K562 (cell line): Measurements from ENCODE around the gene POU2F1. TPM values are rescaled to one million over a fixed set of nuclear protein-coding genes. Genes with fewer than 3 reads are reported as not detected.

Experiments
- ATAC-seq: fragments of 200-7000 bp; cut with Tn5 transposase; 3 replicates; pipeline ENCODE4 v1.9.1; 2020; ENCODE audit warnings: moderate library complexity
- BruUV-seq: library from RNA; stranded (reverse); fragments of 400-500 nt; replicated peaks from 2 replicates; lab custom pipeline; 2021; lab: Mats Ljungman, UMichigan
- CTCF ChIA-PET: fragments of 300-600 bp; formaldehyde crosslinking; extraction: SDS; loops from one replicate; lab custom pipeline; 2021; ENCODE audit warnings: low intra/inter-chr PET ratio; lab: Yijun Ruan, JAX
- POLR2A ChIA-PET: fragments of 300-600, 350-650 bp; sonication (Branson Sonifier 250); formaldehyde crosslinking; extraction: SDS; loops from one replicate; lab custom pipeline; 2021; ENCODE audit warnings: antibody characterized with exemption, inconsistent platforms; lab: Yijun Ruan, JAX
- DNase-seq, 4 experiments: peaks; one replicate each; pipeline versions ENCODE4 v3.0.0 to v3.0.0-alpha.2; 2011 to 2018; ENCODE audit warnings: low spot score in 3 of 4, mixed read lengths in 3 of 4; ENCODE audit errors: extremely low read depth in 1 of 4
- FAIRE-seq: peaks from 2 replicates; lab custom pipeline; 2011; peaks lifted over from hg19 to GRCh38; lab: Jason Lieb, UNC
- H2AFZ ChIP-seq: 2 replicates; pipeline ENCODE4 v1.6.0; 2011; ENCODE audit warnings: low read depth, low read length, control low read depth, inconsistent platforms
- H3K27ac ChIP-seq: fragments of 200-600 bp; 3 replicates; pipeline ENCODE4 v1.8.0; 2011; ENCODE audit warnings: low read depth, mild to moderate bottlenecking, control low read depth, inconsistent platforms, low read length, moderate library complexity, mixed read lengths; ENCODE audit errors: extremely low read depth
- H3K27me3 ChIP-seq, 2 experiments: fragments of 300-600 bp in 1 of 2; 2 replicates in 1 of 2; 3 replicates in 1 of 2; pipeline versions ENCODE4 v1.6.0 to v1.8.0; 2011; ENCODE audit warnings: inconsistent platforms in 2 of 2, low read length in 2 of 2, mild to moderate bottlenecking in 1 of 2, mixed read lengths in 1 of 2, moderate library complexity in 1 of 2; ENCODE audit not compliant: control insufficient read depth in 2 of 2, insufficient read depth in 2 of 2
- H3K36me3 ChIP-seq: fragments of 300-600 bp; 3 replicates; pipeline ENCODE4 v1.8.0; 2011; ENCODE audit warnings: mild to moderate bottlenecking, low read length, inconsistent platforms; ENCODE audit not compliant: control insufficient read depth, insufficient read depth
- H3K4me1 ChIP-seq, 2 experiments: fragments of 200-600 bp in 1 of 2; replicated peaks in 1 of 2; 2 replicates in 1 of 2; 3 replicates in 1 of 2; pipeline versions ENCODE4 v1.5.1 to v1.8.0; 2011; ENCODE audit warnings: inconsistent platforms in 2 of 2, low read length in 2 of 2, mild to moderate bottlenecking in 1 of 2, mixed read lengths in 1 of 2, moderate library complexity in 1 of 2; ENCODE audit not compliant: control insufficient read depth in 2 of 2, insufficient read depth in 2 of 2
- H3K4me2 ChIP-seq: 2 replicates; pipeline ENCODE4 v1.6.1; 2011; ENCODE audit warnings: low read length, control low read depth, inconsistent platforms, mixed read lengths; ENCODE audit not compliant: insufficient read depth
- H3K4me3 ChIP-seq: fragments of 200-600 bp; sonication (generic), shearing (Covaris generic); 2 replicates; pipeline ENCODE4 v1.5.1; 2016; ENCODE audit warnings: control low read depth, inconsistent platforms
- H3K79me2 ChIP-seq: fragments of 200-600 bp; 3 replicates; pipeline ENCODE4 v1.8.0; 2011; ENCODE audit warnings: low read length, inconsistent platforms; ENCODE audit not compliant: control insufficient read depth, insufficient read depth
- H3K9ac ChIP-seq, 2 experiments: 2 replicates each; pipeline versions ENCODE4 v1.6.0 to v1.6.1; 2011; ENCODE audit warnings: low read depth in 2 of 2, low read length in 2 of 2, control low read depth in 1 of 2, inconsistent platforms in 1 of 2, mild to moderate bottlenecking in 1 of 2, mixed read lengths in 1 of 2; ENCODE audit not compliant: insufficient read depth in 1 of 2
- H3K9me1 ChIP-seq: one replicate; pipeline ENCODE4 v1.6.0; 2011; ENCODE audit warnings: inconsistent platforms, mild to moderate bottlenecking, low read length, moderate library complexity; ENCODE audit not compliant: control insufficient read depth, insufficient read depth
- H3K9me3 ChIP-seq: replicated peaks from 2 replicates; pipeline ENCODE4 v1.5.1; 2011; ENCODE audit warnings: low read depth, low read length, inconsistent platforms; ENCODE audit not compliant: control insufficient read depth, insufficient read depth
- H4K20me1 ChIP-seq: replicated peaks from 2 replicates; pipeline ENCODE4 v1.6.1; 2011; ENCODE audit warnings: low read length, inconsistent platforms, mixed read lengths; ENCODE audit not compliant: control insufficient read depth, insufficient read depth
- CBFA2T3 ChIP-seq: fragments of 450-650 bp; IDR thresholded peaks from 2 replicates; pipeline ENCODE4 v1.6.1; 2017
- CBX3 ChIP-seq, 2 experiments: IDR thresholded peaks; 1 replicate in 1 of 2; 2 replicates in 1 of 2; pipeline ENCODE4 v1.6.1; 2012; ENCODE audit warnings: inconsistent platforms in 2 of 2, low read length in 2 of 2, borderline replicate concordance in 1 of 2, control low read depth in 1 of 2
- EP400 ChIP-seq: fragments of 450-650 bp; IDR thresholded peaks from 2 replicates; pipeline ENCODE4 v1.6.1; 2017; ENCODE audit warnings: antibody characterized with exemption, mild to moderate bottlenecking, moderate library complexity
- FOSL1 ChIP-seq: fragments of 200-800 bp; sonication (Bioruptor generic); conservative IDR thresholded peaks from 2 replicates; pipeline ENCODE4 v1.6.1; 2016; ENCODE audit warnings: missing genetic modification characterization, missing compliant biosample characterization
- JUN ChIP-seq, 2 experiments: sonication (generic) in 1 of 2; formaldehyde crosslinking in 1 of 2; IDR thresholded peaks; 2 replicates each; pipeline versions ENCODE4 v1.6.1 to v1.8.0; 2012 to 2022; ENCODE audit warnings: borderline replicate concordance in 2 of 2, mild to moderate bottlenecking in 2 of 2, improper control_type of control experiment in 1 of 2, low read depth in 1 of 2, low read length in 1 of 2, missing genetic modification reagents in 1 of 2
- LCOR ChIP-seq: sonication (generic); formaldehyde crosslinking; IDR thresholded peaks from 2 replicates; pipeline ENCODE4 v1.8.0; 2022; ENCODE audit warnings: mild to moderate bottlenecking, missing genetic modification reagents
- MEIS2 ChIP-seq: fragments of 450-650 bp; IDR thresholded peaks from 2 replicates; pipeline ENCODE4 v1.6.1; 2014; ENCODE audit warnings: mild to moderate bottlenecking; ENCODE audit not compliant: partially characterized antibody
- MTA1 ChIP-seq: fragments of 450-650 bp; IDR thresholded peaks from 2 replicates; pipeline ENCODE4 v1.6.1; 2017; ENCODE audit warnings: borderline replicate concordance
- NCOA2 ChIP-seq, 2 experiments: fragments of 450-650 bp; IDR thresholded peaks; 2 replicates each; pipeline ENCODE4 v1.6.1; 2018; ENCODE audit warnings: mild to moderate bottlenecking in 2 of 2, moderate library complexity in 1 of 2; ENCODE audit not compliant: partially characterized antibody in 2 of 2
- NCOR1 ChIP-seq: fragments of 450-650 bp; IDR thresholded peaks from 2 replicates; pipeline ENCODE4 v1.6.1; 2016; ENCODE audit warnings: mild to moderate bottlenecking, moderate library complexity
- PBX2 ChIP-seq, 2 experiments: IDR thresholded peaks in 1 of 2; conservative IDR thresholded peaks in 1 of 2; 2 replicates each; pipeline ENCODE4 v1.6.1; 2016; ENCODE audit warnings: low read depth in 2 of 2, mild to moderate bottlenecking in 1 of 2, missing compliant biosample characterization in 1 of 2, missing genetic modification characterization in 1 of 2, moderate library complexity in 1 of 2
- PHF8 ChIP-seq: fragments of 200-600 bp; sonication (generic); IDR thresholded peaks from 2 replicates; pipeline ENCODE4 v1.6.1; 2012; ENCODE audit warnings: mixed run types, mild to moderate bottlenecking, inconsistent platforms, low read length, moderate library complexity, borderline replicate concordance
- PKNOX1 ChIP-seq: fragments of 450-650 bp; IDR thresholded peaks from 2 replicates; pipeline ENCODE4 v1.6.1; 2016
- SMC3 ChIP-seq: conservative IDR thresholded peaks from 2 replicates; pipeline ENCODE4 v1.6.1; 2011; ENCODE audit warnings: low read depth, low read length, improper control_type of control experiment; ENCODE audit not compliant: insufficient read depth
- YY1 ChIP-seq, 3 experiments: IDR thresholded peaks; 2 replicates each; pipeline ENCODE4 v1.6.1; 2011; ENCODE audit warnings: low read length in 2 of 3, mild to moderate bottlenecking in 2 of 3, moderate library complexity in 2 of 3, borderline replicate concordance in 1 of 3, control low read depth in 1 of 3, low read depth in 1 of 3; ENCODE audit not compliant: insufficient read depth in 3 of 3, insufficient replicate concordance in 2 of 3, control insufficient read depth in 1 of 3, insufficient read length in 1 of 3; ENCODE audit errors: extremely low read depth in 1 of 3
- ZNF431 ChIP-seq: sonication (generic); formaldehyde crosslinking; IDR thresholded peaks from 2 replicates; pipeline ENCODE4 v1.8.0; 2022; ENCODE audit warnings: mild to moderate bottlenecking, missing genetic modification reagents
- ZNF77 ChIP-seq: fragments of 250-450 bp; sonication (Bioruptor Pico); IDR thresholded peaks from 2 replicates; pipeline ENCODE4 v1.5.0; 2020
- WGBS: fragments of 100-300 bp; shearing (Covaris generic); methylation state at CpG from one replicate; pipeline ENCODE4 v1.1.6; 2016; ENCODE audit warnings: low coverage, mixed read lengths; ENCODE audit not compliant: insufficient coverage; ENCODE audit errors: missing lambda C conversion rate; 5-methylcytosine and 5-hydroxymethylcytosine counted together
- in situ Hi-C: fragments of 300-500 bp; cut with MboI; formaldehyde crosslinking; loops from 4 replicates; pipeline ENCODE4 v1.15.0; 2018; ENCODE audit warnings: inconsistent platforms, mixed read lengths
- intact Hi-C: fragments of 100-400 bp; cut with micrococcal nuclease; formaldehyde crosslinking; loops from 2 replicates; pipeline ENCODE4 v1.14.2; 2022
- polyA plus RNA-seq, 8 experiments: library from polyadenylated mRNA; depleted of rRNA in 4 of 8; stranded (reverse) in 5 of 8; unstranded in 3 of 8; fragments of >200 nt; fragmentation: Nextera tagmentation in 2 of 8; fragmentation: Illumina TruSeq in 1 of 8; extraction: Ambion mirVana in 2 of 8; extraction: Trizol in 1 of 8; gene quantifications; 2 replicates each; pipeline versions ENCODE4 v1.2.1 to v1.2.3, GENCODE V29; 2011 to 2014; ENCODE audit warnings: inconsistent platforms in 1 of 8, missing spikeins in 1 of 8
- total RNA-seq, 7 experiments: library from RNA; depleted of rRNA in 6 of 7; stranded (reverse); fragments of >200 nt in 6 of 7; fragmentation: Illumina TruSeq in 2 of 7; extraction: Trizol in 2 of 7; gene quantifications; 2 replicates each; pipeline versions ENCODE4 v1.2.1 to v1.2.3, GENCODE V29; 2011 to 2021; ENCODE audit warnings: low replicate concordance in 1 of 7

POU2F1 gene
- total and polyA plus RNA-seq, 9 of the 15 experiments (the other 6 are each of a cell fraction or from before 2014, with no cell fraction given): 2.6 to 22.3 (median 8.8) TPM

GRCh38 chr1:167199656-167200055 is 21.0 kb upstream of the POU2F1 start:
- no peak overlapping the region for H3K9ac ChIP-seq
- H3K4me1 ChIP-seq: no peaks in the 10 kb centered on the region; a peak in 2 of 5 replicates
- 5% methylated on average over 2 of the region's 2 CpGs for WGBS
- H2AFZ ChIP-seq: no peak overlapping the region
- no peaks in the 10 kb centered on the region for H3K9me1 ChIP-seq
- BruUV-seq: no TSS peak
- no peaks in the 10 kb centered on the region for H3K9me3 ChIP-seq
- no peak overlapping the region for H3K4me3 ChIP-seq
- H3K36me3 ChIP-seq: no peaks in the 10 kb centered on the region
- no peaks in the 10 kb centered on the region for H3K79me2 ChIP-seq
- CTCF ChIA-PET: no interaction called here
- no peak for FAIRE-seq
- no peak for DNase-seq
- no peaks in the 10 kb centered on the region for H3K27me3 ChIP-seq
- no peak for ATAC-seq
- POLR2A ChIA-PET: interaction anchor here (1.7 kb wide), 1 partner anchor 20 kb away, joined by 8 read pairs; the partner anchor contains the start of gene POU2F1
- H3K27ac ChIP-seq: no peak overlapping the region
- in situ Hi-C loops: no loop called here
- intact Hi-C loops: no loop called here
- H4K20me1 ChIP-seq: no peaks in the 10 kb centered on the region
- H3K4me2 ChIP-seq: no peak overlapping the region
- TF ChIP-seq CBFA2T3: 0 out of 2 replicates have a peak, but pooled peaks have one; percentile 11
- no peak for TF ChIP-seq NCOA2 (IDR thresholded peaks at IDR 0.05; ENCODE audit: partially characterized antibody in 2 of 2)
- 0 out of 2 replicates have a peak, but pooled peaks have one; percentile 8 for TF ChIP-seq PKNOX1
- TF ChIP-seq MEIS2: peak; percentile 69
- TF ChIP-seq ZNF431: no peak
- TF ChIP-seq SMC3: no peak
- no peak for TF ChIP-seq LCOR (CRISPR knock-in tag)
- TF ChIP-seq FOSL1: peak; percentile 31; the same call in 1 of the 2 replicates
- no peak for TF ChIP-seq JUN (IDR thresholded peaks at IDR 0.05; ENCODE audit: borderline replicate concordance, low read depth, low read length)
- no peak for TF ChIP-seq JUN (CRISPR knock-in tag; IDR thresholded peaks at IDR 0.05; ENCODE audit: borderline replicate concordance)
- no peak for TF ChIP-seq NCOR1
- no peak for TF ChIP-seq EP400
- no peak for TF ChIP-seq PBX2 (CRISPR knock-in tag; IDR thresholded peaks at IDR 0.05; ENCODE audit: low read depth)
- peak; percentile 31; the same call in 1 of the 2 replicates for TF ChIP-seq PBX2 (tag; conservative IDR thresholded peaks at IDR 0.05; ENCODE audit: low read depth)
- no peak for TF ChIP-seq MTA1
- no peak for TF ChIP-seq PHF8
- no peak for TF ChIP-seq ZNF77
- no peak for TF ChIP-seq YY1 (IDR thresholded peaks at IDR 0.05; ENCODE audit: borderline replicate concordance in 1 of 3, control insufficient read depth in 1 of 3, extremely low read depth in 1 of 3, insufficient read depth in 3 of 3, insufficient read length in 1 of 3, insufficient replicate concordance in 2 of 3, low read depth in 1 of 3, low read length in 2 of 3)
- TF ChIP-seq CBX3 (IDR thresholded peaks at IDR 0.05; ENCODE audit: borderline replicate concordance in 1 of 2, low read length in 2 of 2): no peak
